Measurements from ENCODE around the gene OPN3. TPM values are rescaled to one million over a fixed set of nuclear protein-coding genes. Genes with fewer than 3 reads are reported as not detected.

The OPN3 gene
- total and polyA plus RNA-seq, 9 of the 15 experiments (the other 6 are each of a cell fraction or from before 2014, with no cell fraction given): 4.2 to 34.6 (median 17.0) TPM

DNA sequence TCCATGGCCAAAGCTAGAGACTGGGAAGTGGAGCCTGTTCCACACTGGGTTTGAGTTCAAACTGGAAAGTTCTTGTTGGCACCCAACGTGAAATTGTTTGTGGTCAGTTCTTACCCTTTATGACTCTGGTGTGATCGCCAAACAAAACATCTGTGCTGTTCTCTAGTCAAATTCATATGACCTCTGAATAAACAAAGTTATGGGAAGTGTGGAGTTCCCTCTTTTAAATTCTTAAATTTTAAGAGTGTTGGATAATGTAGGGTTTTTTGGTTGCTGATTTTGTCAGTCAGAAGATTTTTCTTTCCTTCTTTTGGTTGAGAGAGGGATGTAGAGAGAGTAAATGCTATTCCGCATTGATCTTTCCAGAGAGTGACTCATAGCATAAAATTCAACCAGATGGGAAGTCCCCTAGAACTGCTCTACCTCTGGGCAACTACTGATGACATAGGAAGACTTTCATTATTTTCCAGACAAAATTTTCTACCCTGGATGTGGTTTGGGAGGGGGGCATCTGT lies 36.4 kb downstream of the OPN3 start:
- ChIA-PET CTCF (ENCODE audit: low intra/inter-chr PET ratio) (no interaction called here), POLR2A (no interaction called here)
- ATAC-seq: no peak
- no peaks in the 10 kb centered on the region for H3K9me3 ChIP-seq (replicated peaks; ENCODE audit: control insufficient read depth, insufficient read depth, low read depth, low read length)
- in situ Hi-C loops (cut with MboI) (loop anchor here (25.0 kb wide), 1 partner anchor 384 kb away; the partner anchor contains the start of gene MAP1LC3C), intact Hi-C loops (cut with micrococcal nuclease) (no loop called here)
- H3K4me2 ChIP-seq (ENCODE audit: insufficient read depth, low read length): no peak overlapping the region
- WGBS (ENCODE audit: insufficient coverage, low coverage, missing lambda C conversion rate): 54% methylated on average over 3 of the region's 3 CpGs
- FAIRE-seq: no peak
- no peaks in the 10 kb centered on the region for H4K20me1 ChIP-seq (replicated peaks; ENCODE audit: control insufficient read depth, insufficient read depth, low read length)
- no peaks in the 10 kb centered on the region for H3K9me1 ChIP-seq (ENCODE audit: control insufficient read depth, insufficient read depth, low read length)
- no peaks in the 10 kb centered on the region; the same call in 2 of the 3 replicates for H3K36me3 ChIP-seq (ENCODE audit: control insufficient read depth, insufficient read depth, low read length)
- no peak for TF ChIP-seq RREB1 (CRISPR knock-in tag; IDR thresholded peaks at IDR 0.05)
- TF ChIP-seq ILK (tag; IDR thresholded peaks at IDR 0.05; ENCODE audit: borderline replicate concordance, low read depth): no peak
- no peak for TF ChIP-seq BCL6 (CRISPR knock-in tag; IDR thresholded peaks at IDR 0.05)
- TF ChIP-seq RBM15 (IDR thresholded peaks at IDR 0.05; ENCODE audit: insufficient read depth, low read length): no peak
- no peak for TF ChIP-seq SP1 (CRISPR knock-in tag; IDR thresholded peaks at IDR 0.05)
- no peak for TF ChIP-seq XRCC5 (IDR thresholded peaks at IDR 0.05; ENCODE audit: low read depth, low read length)
- no peak for TF ChIP-seq TCF3 (CRISPR knock-in tag; IDR thresholded peaks at IDR 0.05)
- no peak for TF ChIP-seq ZNF696 (CRISPR knock-in tag; conservative IDR thresholded peaks at IDR 0.05)
- TF ChIP-seq NFE2 (IDR thresholded peaks at IDR 0.05; ENCODE audit: low read depth): no peak
- H2AFZ ChIP-seq (ENCODE audit: low read depth, low read length): no peak overlapping the region
- H3K27me3 ChIP-seq (ENCODE audit: control insufficient read depth in 2 of 2, insufficient read depth in 2 of 2, low read length in 2 of 2): no peaks in the 10 kb centered on the region
- no peak for DNase-seq (ENCODE audit: extremely low read depth in 1 of 4, low spot score in 3 of 4)
- no peak overlapping the region for H3K27ac ChIP-seq (ENCODE audit: extremely low read depth, low read depth, low read length)
- H3K4me3 ChIP-seq: no peak overlapping the region
- H3K4me1 ChIP-seq (replicated peaks in 1 of 2; ENCODE audit: control insufficient read depth in 2 of 2, insufficient read depth in 2 of 2, low read length in 2 of 2): peaks cover 0 to 5% of the 10 kb centered on the region in 2 experiments; a peak in 2 of 5 replicates
- no peaks in the 10 kb centered on the region for H3K79me2 ChIP-seq (ENCODE audit: control insufficient read depth, insufficient read depth, low read length)
- no TSS peak for BruUV-seq (replicated peaks)
- no peak overlapping the region for H3K9ac ChIP-seq (ENCODE audit: insufficient read depth in 1 of 2, low read depth in 2 of 2, low read length in 2 of 2)
